Measurements from ENCODE around the gene ATP10A. TPM values are rescaled to one million over a fixed set of nuclear protein-coding genes. Genes with fewer than 3 reads are reported as not detected.
"Not testable (repeated sequence)": the region's sequence is repeated elsewhere in the genome, so short reads cannot be mapped to it uniquely, and the experiment has no call there.

Gene ATP10A
- total RNA-seq, 1 donor from 2014 or later, result 6.8 TPM

GRCh38 chr15:25763331-25763751 lies 99.8 kb downstream of the ATP10A start:
- no peak overlapping the region for H3K4me3 Mint-ChIP-seq
- DNase-seq (ENCODE audit: low read depth, low spot score), result no peak
- no peaks in the 10 kb centered on the region for H3K27me3 Mint-ChIP-seq (ENCODE audit: low read depth)
- H3K9me3 Mint-ChIP-seq, result no peaks in the 10 kb centered on the region
- no peak overlapping the region for H3K27ac Mint-ChIP-seq (ENCODE audit: unreplicated experiment)
- no peaks in the 10 kb centered on the region for H3K36me3 Mint-ChIP-seq (ENCODE audit: low read depth)
- TF ChIP-seq CTCF (conservative IDR thresholded peaks at IDR 0.05), result no peak
- no peaks in the 10 kb centered on the region for H3K4me1 Mint-ChIP-seq

GRCh38 chr15:25761971-25762662 lies 101.0 kb downstream of the ATP10A start:
- Mint-ChIP-seq H3K4me3 (no peak overlapping the region), H3K27ac (ENCODE audit: unreplicated experiment) (no peak overlapping the region), H3K27me3 (ENCODE audit: low read depth) (no peaks in the 10 kb centered on the region), H3K36me3 (ENCODE audit: low read depth) (no peaks in the 10 kb centered on the region), H3K9me3 (no peaks in the 10 kb centered on the region), H3K4me1 (no peaks in the 10 kb centered on the region)
- TF ChIP-seq CTCF (conservative IDR thresholded peaks at IDR 0.05), result no peak
- no peak for DNase-seq (ENCODE audit: low read depth, low spot score)

- TF ChIP-seq CTCF (conservative IDR thresholded peaks at IDR 0.05), result no peak
- H3K36me3 Mint-ChIP-seq (ENCODE audit: low read depth), result no peaks in the 10 kb centered on the region
- DNase-seq (ENCODE audit: low read depth, low spot score), result no peak
- H3K4me1 Mint-ChIP-seq, result no peaks in the 10 kb centered on the region
- H3K27ac Mint-ChIP-seq (ENCODE audit: unreplicated experiment), result no peak overlapping the region
- H3K4me3 Mint-ChIP-seq, result no peak overlapping the region
- no peaks in the 10 kb centered on the region for H3K27me3 Mint-ChIP-seq (ENCODE audit: low read depth)
- H3K9me3 Mint-ChIP-seq, result no peaks in the 10 kb centered on the region
These were observed 103.7 kb downstream of the ATP10A start for GRCh38 chr15:25759421-25759820.

GRCh38 chr15:25758612-25759011 lies 104.5 kb downstream of the ATP10A start:
- not testable (repeated sequence) for H3K9me3 Mint-ChIP-seq; H3K4me1 Mint-ChIP-seq; H3K36me3 Mint-ChIP-seq (ENCODE audit: low read depth); H3K4me3 Mint-ChIP-seq; H3K27ac Mint-ChIP-seq (ENCODE audit: unreplicated experiment); DNase-seq (ENCODE audit: low read depth, low spot score); H3K27me3 Mint-ChIP-seq (ENCODE audit: low read depth)

- Mint-ChIP-seq H3K27me3 (ENCODE audit: low read depth) (no peaks in the 10 kb centered on the region), H3K4me1 (peaks cover 15% of the 10 kb centered on the region), H3K4me3 (no peak overlapping the region), H3K27ac (ENCODE audit: unreplicated experiment) (no peak overlapping the region), H3K9me3 (peaks cover 3% of the 10 kb centered on the region), H3K36me3 (ENCODE audit: low read depth) (peaks cover 4% of the 10 kb centered on the region)
- no peak for TF ChIP-seq CTCF (conservative IDR thresholded peaks at IDR 0.05)
- DNase-seq (ENCODE audit: low read depth, low spot score), result no peak
These were observed 119.4 kb downstream of the ATP10A start for GRCh38 chr15:25743548-25744275.

Measured in neural crest cell (in vitro differentiated cells).